ENCODE measurements around the gene ADAMTSL4.
"Not testable (repeated sequence)": the region's sequence is repeated elsewhere in the genome, so short reads cannot be mapped to it uniquely, and the experiment has no call there.

The ADAMTSL4 gene

DNA sequence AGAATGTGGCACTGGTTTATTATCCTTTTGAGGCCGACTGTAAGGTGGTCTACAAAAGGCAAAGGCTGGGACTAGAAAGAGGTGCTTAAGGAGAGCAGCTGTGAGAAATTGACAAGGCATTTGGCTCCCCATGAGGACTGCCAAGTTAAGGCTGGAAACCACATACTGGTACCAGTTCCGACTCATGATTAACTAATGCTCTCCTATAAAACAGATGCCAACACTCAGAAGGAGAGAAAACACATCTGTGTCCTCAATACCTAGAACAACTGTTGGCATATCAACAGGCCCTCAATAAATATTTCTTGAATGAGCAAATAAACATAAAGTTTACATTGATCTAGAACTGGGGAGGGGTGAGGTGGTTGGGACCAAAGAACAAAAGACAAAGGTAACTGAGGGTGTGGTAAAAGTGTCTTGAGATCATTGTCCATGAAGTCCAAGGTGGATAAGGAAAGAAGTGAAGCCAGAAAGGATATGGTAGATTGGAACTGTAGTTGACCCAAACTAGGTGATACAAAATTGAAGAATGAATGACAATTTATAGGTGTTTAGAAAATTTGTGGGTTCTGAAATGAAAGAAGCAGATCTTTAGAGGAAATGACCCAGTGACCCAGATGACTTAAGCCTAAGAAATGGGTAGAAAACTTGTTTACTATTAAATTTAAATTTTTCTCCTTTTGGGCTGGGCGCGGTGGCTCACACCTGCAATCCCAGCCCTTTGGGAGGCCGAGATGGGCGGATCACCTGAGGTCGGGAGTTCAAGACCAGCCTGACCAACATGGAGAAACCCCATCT is 47.1 kb downstream of the ADAMTSL4 start:
- TF ChIP-seq, protein P1, sequence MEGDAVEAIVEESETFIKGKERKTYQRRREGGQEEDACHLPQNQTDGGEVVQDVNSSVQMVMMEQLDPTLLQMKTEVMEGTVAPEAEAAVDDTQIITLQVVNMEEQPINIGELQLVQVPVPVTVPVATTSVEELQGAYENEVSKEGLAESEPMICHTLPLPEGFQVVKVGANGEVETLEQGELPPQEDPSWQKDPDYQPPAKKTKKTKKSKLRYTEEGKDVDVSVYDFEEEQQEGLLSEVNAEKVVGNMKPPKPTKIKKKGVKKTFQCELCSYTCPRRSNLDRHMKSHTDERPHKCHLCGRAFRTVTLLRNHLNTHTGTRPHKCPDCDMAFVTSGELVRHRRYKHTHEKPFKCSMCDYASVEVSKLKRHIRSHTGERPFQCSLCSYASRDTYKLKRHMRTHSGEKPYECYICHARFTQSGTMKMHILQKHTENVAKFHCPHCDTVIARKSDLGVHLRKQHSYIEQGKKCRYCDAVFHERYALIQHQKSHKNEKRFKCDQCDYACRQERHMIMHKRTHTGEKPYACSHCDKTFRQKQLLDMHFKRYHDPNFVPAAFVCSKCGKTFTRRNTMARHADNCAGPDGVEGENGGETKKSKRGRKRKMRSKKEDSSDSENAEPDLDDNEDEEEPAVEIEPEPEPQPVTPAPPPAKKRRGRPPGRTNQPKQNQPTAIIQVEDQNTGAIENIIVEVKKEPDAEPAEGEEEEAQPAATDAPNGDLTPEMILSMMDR (conservative IDR thresholded peaks at IDR 0.05; ENCODE audit: low read depth): no peak
- ChIA-PET CTCF (interaction anchor here (0.7 kb wide), 1 partner anchor 58 kb away, joined by 3 read pairs; no protein-coding TSS in a partner anchor), POLR2A (ENCODE audit: low non-redundant PET) (no interaction called here)
- peak; percentile 24 for DNase-seq (ENCODE audit: low spot score)
- H3K27ac ChIP-seq: peak overlapping the region; percentile 50

DNA sequence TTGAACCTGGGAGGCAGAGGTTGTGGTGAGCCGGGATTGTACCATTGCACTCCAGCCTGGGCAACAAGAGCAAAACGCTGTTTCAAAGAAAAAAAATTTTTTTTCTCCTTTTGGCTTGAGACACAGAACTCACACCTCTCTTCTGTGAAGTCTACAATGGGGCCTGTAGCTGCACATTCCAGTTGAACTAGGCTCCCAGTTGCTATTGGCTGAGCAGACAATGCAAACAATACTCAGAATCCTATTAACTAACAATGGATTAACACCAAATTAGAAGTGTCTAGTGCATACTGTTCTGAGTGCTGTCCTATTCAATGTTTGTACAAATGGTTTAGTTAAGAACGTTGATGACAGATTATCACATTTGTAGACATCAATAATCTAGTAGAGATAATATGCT is 47.8 kb downstream of the ADAMTSL4 start:
- CTCF ChIA-PET: no interaction called here
- peak overlapping the region; percentile 50 for H3K27ac ChIP-seq
- no peak for DNase-seq (ENCODE audit: low spot score)
- POLR2A ChIA-PET (ENCODE audit: low non-redundant PET): no interaction called here
- TF ChIP-seq, protein P1 (conservative IDR thresholded peaks at IDR 0.05; ENCODE audit: low read depth): no peak

DNA sequence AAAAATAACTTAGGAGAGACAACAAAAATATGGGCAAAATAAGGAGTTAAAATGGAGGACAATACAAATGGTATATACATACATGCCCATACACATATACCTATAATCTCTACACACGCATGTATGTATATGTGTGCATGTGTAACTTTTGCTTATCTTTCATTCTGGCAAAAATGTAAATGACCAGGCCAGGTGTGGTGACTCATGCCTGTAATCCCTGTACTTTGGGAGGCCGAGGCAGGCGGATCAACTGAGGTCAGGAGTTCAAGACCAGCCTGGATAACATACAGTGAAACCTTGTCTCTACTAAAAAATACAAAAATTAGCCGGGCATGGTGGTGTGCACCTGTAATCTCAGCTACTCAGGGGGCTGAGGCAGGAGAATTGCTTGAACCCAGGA is 49.1 kb downstream of the ADAMTSL4 start:
- H3K27ac ChIP-seq; DNase-seq (ENCODE audit: low spot score); POLR2A ChIA-PET (ENCODE audit: low non-redundant PET): not testable (repeated sequence)
- CTCF ChIA-PET: interaction anchor here (0.6 kb wide), 1 partner anchor 11 kb away, joined by 7 read pairs; no protein-coding TSS in a partner anchor

DNA sequence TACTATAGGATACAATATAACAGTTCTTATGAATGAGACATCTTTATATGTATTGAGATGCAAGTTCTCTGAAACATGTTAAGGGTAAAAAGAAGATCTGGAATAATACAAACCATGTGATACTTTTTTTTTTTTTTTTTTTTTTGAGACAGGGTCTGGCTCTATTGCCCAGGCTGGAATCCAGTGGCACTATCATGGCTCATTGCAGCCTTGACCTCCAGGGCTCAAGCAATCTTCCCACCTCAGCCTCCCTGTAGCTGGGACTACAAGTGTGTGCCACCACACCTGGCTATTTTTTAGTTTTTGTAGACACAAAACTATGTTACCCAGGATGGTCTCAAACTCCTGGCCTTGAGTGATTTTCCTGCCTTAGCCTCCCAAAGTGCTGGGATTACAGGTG is 52.3 kb downstream of the ADAMTSL4 start:
- TF ChIP-seq, protein P1 (conservative IDR thresholded peaks at IDR 0.05; ENCODE audit: low read depth): no peak
- peak overlapping the region; percentile 51 for H3K27ac ChIP-seq

DNA sequence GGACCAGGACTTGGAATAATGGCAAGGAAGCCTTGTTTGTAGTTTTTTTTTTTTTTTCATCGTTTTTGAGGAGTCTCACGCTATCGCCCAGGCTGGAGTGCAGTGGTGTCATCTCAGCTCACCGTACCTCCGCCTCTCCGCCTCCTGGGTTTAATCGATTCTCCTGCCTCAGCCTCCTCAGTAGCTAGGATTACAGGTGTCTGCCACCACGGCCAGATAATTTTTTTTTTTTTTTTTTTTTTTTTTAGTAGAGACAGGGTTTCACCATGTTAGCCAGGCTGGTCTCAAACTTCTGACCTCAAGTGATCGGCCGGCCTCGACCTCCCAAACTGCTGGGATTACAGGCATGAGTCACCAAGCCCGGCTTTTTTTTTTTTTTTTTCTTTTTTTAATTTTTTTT is 53.2 kb downstream of the ADAMTSL4 start:
- POLR2A ChIA-PET (ENCODE audit: low non-redundant PET); DNase-seq (ENCODE audit: low spot score): not testable (repeated sequence)
- H3K27ac ChIP-seq: peak overlapping the region; percentile 51
- CTCF ChIA-PET: interaction anchor here (0.6 kb wide), 1 partner anchor 474 kb away, joined by 3 read pairs; no protein-coding TSS in a partner anchor

More for the DNA sequence above, 52.3 kb downstream of the ADAMTSL4 start:
- DNase-seq (ENCODE audit: low spot score): no peak
- ChIA-PET CTCF (no interaction called here), POLR2A (ENCODE audit: low non-redundant PET) (no interaction called here)

DNA sequence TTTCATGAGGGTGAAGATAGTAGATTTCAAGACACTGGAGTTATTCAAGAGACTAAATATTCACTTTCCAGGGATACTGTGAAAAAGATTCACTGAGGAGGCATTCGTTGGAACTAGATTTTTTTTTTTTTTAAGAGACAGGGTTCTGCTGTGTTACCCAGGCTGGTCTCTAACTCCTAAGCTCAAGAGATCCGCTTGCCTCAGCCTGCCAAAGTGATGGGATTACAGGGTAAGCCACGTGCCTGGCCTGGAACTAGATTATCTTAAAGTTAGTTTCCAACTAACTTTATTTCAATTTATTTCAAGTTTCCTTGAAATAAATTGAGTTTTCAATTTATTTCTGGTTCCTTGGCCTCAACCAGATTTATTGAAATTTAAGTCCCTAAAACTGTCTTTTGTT is 54.5 kb downstream of the ADAMTSL4 start:
- TF ChIP-seq, protein P1 (conservative IDR thresholded peaks at IDR 0.05; ENCODE audit: low read depth): no peak
- DNase-seq (ENCODE audit: low spot score): no peak
- no peak overlapping the region for H3K27ac ChIP-seq
- ChIA-PET POLR2A (ENCODE audit: low non-redundant PET) (no interaction called here), CTCF (interaction anchor here (0.6 kb wide), 1 partner anchor 24 kb away, joined by 4 read pairs; the partner anchor contains the start of gene MCL1)

DNA sequence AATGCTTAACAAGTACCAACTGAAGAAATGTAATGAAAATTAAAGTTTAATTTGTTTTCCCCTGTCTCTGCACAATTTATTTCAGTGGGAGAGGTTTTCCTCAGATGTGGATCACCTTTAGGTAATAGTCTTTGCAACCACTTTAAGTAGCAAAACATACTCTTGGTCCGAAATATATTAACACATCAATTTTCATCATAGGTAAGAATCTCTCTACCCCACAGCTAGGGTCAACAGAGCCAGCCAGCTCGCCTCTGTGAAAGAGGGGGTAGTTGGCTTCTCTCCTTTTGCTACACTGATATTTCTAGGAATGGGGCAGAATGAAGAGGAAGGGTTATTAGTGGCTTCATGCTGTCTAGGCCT is 55.0 kb downstream of the ADAMTSL4 start:
- POLR2A ChIA-PET (ENCODE audit: low non-redundant PET): no interaction called here
- TF ChIP-seq, protein P1 (conservative IDR thresholded peaks at IDR 0.05; ENCODE audit: low read depth): no peak
- CTCF ChIA-PET: no interaction called here
- DNase-seq (ENCODE audit: low spot score): no peak
- H3K27ac ChIP-seq: peak overlapping the region; percentile 91; the same call in 1 of the 2 replicates

DNA sequence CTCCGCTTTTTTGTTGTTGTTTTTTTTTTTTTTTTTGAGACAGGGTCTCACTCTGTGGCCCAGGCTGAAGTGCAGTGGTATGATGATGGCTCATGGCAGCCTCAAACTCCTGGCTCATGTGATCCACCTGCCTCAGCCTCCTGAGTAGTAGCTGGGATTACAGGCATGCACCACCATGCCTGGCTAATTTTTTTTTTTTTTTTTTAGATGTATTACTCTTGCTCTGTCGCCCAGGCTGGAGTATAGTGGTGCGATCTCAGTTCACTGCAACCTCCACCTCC is 56.2 kb downstream of the ADAMTSL4 start:
- peak overlapping the region; percentile 91 for H3K27ac ChIP-seq
- CTCF ChIA-PET: interaction anchor here (0.6 to 0.7 kb wide), 2 partner anchors 15 to 495 kb away, joined by 4 to 5 read pairs; no protein-coding TSS in a partner anchor
- DNase-seq (ENCODE audit: low spot score); POLR2A ChIA-PET (ENCODE audit: low non-redundant PET): not testable (repeated sequence)

Measured in RWPE1 (cell line).